Activated B cell treated with CpG ODN at 0.5 μM for 24 hours (primary cell): ENCODE data around the gene S100A6. TPM values are rescaled to one million over a fixed set of nuclear protein-coding genes. Genes with fewer than 3 reads are reported as not detected.
A peak's percentile ranks its signal among the peaks of the same experiment; 100 is the strongest.
"Not testable (repeated sequence)": the region's sequence is repeated elsewhere in the genome, so short reads cannot be mapped to it uniquely, and the experiment has no call there.

Source experiments
- ATAC-seq: fragments of 200-7000 bp; cut with Tn5 transposase; one replicate; pipeline ENCODE4 v1.10.0; 2021; ENCODE audit warnings: low read depth, mild to moderate bottlenecking, moderate library complexity
- CTCF ChIA-PET: fragments of 350-600 bp; sonication (Branson Sonifier 250); formaldehyde crosslinking; loops from one replicate; lab custom pipeline; 2021; ENCODE audit warnings: antibody characterized with exemption; lab: Charles Lee
- POLR2A ChIA-PET: fragments of 350-600 bp; sonication (Branson Sonifier 250); formaldehyde crosslinking; loops from one replicate; lab custom pipeline; 2021; ENCODE audit warnings: antibody characterized with exemption; lab: Charles Lee
- DNase-seq: peaks from one replicate; pipeline ENCODE4 v3.0.0; 2022
- H3K27ac Mint-ChIP-seq: one replicate; pipeline ENCODE4 v1.8.0; 2020; ENCODE audit warnings: mixed read lengths
- H3K27me3 Mint-ChIP-seq: one replicate; pipeline ENCODE4 v1.8.0; 2021; ENCODE audit warnings: mixed read lengths
- H3K36me3 Mint-ChIP-seq: one replicate; pipeline ENCODE4 v1.8.0; 2021; ENCODE audit warnings: low read depth, mixed read lengths
- H3K4me1 Mint-ChIP-seq: one replicate; pipeline ENCODE4 v1.8.0; 2021; ENCODE audit warnings: mixed read lengths
- H3K4me3 Mint-ChIP-seq: one replicate; pipeline ENCODE4 v1.8.0; 2020; ENCODE audit warnings: mild to moderate bottlenecking, mixed read lengths
- H3K9me3 Mint-ChIP-seq: one replicate; pipeline ENCODE4 v1.8.0; 2020; ENCODE audit warnings: mixed read lengths
- CTCF ChIP-seq: fragments of 200-600 bp; IDR thresholded peaks from one replicate; pipeline ENCODE4 v1.8.0; 2022; ENCODE audit warnings: antibody characterized with exemption, mild to moderate bottlenecking
- intact Hi-C: fragments of 100-400 bp; cut with micrococcal nuclease; formaldehyde crosslinking; loops from one replicate; pipeline ENCODE4 v1.15.1; 2024
- total RNA-seq: library from RNA; stranded (reverse); gene quantifications from 2 replicates; pipeline ENCODE4 v1.2.3, GENCODE V29; 2022

The S100A6 gene
- total RNA-seq, 1 donor from 2014 or later, result 166 TPM

- Mint-ChIP-seq H3K4me3 (no peak overlapping the region), H3K9me3 (no peaks in the 10 kb centered on the region), H3K4me1 (peaks cover 2% of the 10 kb centered on the region), H3K36me3 (no peaks in the 10 kb centered on the region), H3K27me3 (peaks cover 4% of the 10 kb centered on the region), H3K27ac (no peak overlapping the region)
- CTCF ChIA-PET, result no interaction called here
- TF ChIP-seq CTCF, result no peak
- ATAC-seq, result no peak
- DNase-seq, result no peak
- intact Hi-C loops, result no loop called here
- POLR2A ChIA-PET, result interaction anchor here (0.6 to 3.6 kb wide), 2 partner anchors 55 to 82 kb away, joined by 3 to 24 read pairs; partner anchors contain the start of gene CHTOP
Measured at GRCh38 chr1:153578490-153578889, 42.7 kb upstream of the S100A6 start.

- H3K27me3 Mint-ChIP-seq, result peaks cover 4% of the 10 kb centered on the region
- H3K27ac Mint-ChIP-seq, result no peak overlapping the region
- H3K9me3 Mint-ChIP-seq, result no peaks in the 10 kb centered on the region
- ChIA-PET CTCF (interaction anchor here (0.8 to 2.6 kb wide), 3 partner anchors 50 to 67 kb away, joined by 3 to 9 read pairs (median 6); partner anchors contain the start of genes S100A1 and S100A13), POLR2A (interaction anchor here (0.5 to 3.6 kb wide), 4 partner anchors 18 to 419 kb away, joined by 3 to 24 read pairs (median 3); partner anchors contain the start of gene CHTOP)
- H3K36me3 Mint-ChIP-seq, result no peaks in the 10 kb centered on the region
- H3K4me3 Mint-ChIP-seq, result no peak overlapping the region
- DNase-seq (no peak), ATAC-seq (no peak)
- intact Hi-C loops, result no loop called here
- H3K4me1 Mint-ChIP-seq, result peaks cover 10% of the 10 kb centered on the region
- TF ChIP-seq CTCF, result no peak
Measured at GRCh38 chr1:153577624-153578051, 41.8 kb upstream of the S100A6 start.

GRCh38 chr1:153577138-153577537 is 41.3 kb upstream of the S100A6 start:
- CTCF ChIA-PET, result interaction anchor here (0.8 to 2.6 kb wide), 3 partner anchors 50 to 67 kb away, joined by 3 to 9 read pairs (median 6); partner anchors contain the start of genes S100A1 and S100A13
- POLR2A ChIA-PET, result interaction anchor here (0.5 to 3.6 kb wide), 3 partner anchors 19 to 420 kb away, joined by 3 to 24 read pairs (median 3); partner anchors contain the start of gene CHTOP

GRCh38 chr1:153575497-153575896 is 39.7 kb upstream of the S100A6 start:
- H3K9me3 Mint-ChIP-seq, H3K4me3 Mint-ChIP-seq, DNase-seq, intact Hi-C loops, H3K36me3 Mint-ChIP-seq, H3K27ac Mint-ChIP-seq, ATAC-seq, H3K27me3 Mint-ChIP-seq: not testable (repeated sequence)
- peaks cover 14% of the 10 kb centered on the region for H3K4me1 Mint-ChIP-seq
- CTCF ChIA-PET, result interaction anchor here (1.1 to 2.6 kb wide), 2 partner anchors 52 to 58 kb away, joined by 3 to 9 read pairs; partner anchors contain the start of genes CHTOP, S100A1 and S100A13
- POLR2A ChIA-PET, result interaction anchor here (1.0 to 1.5 kb wide), 2 partner anchors 17 to 23 kb away, joined by 3 to 4 read pairs; no protein-coding TSS in a partner anchor

More at GRCh38 chr1:153577138-153577537, 41.3 kb upstream of the S100A6 start:
- Mint-ChIP-seq H3K4me3 (no peak overlapping the region), H3K27me3 (peaks cover 4% of the 10 kb centered on the region), H3K27ac (peak overlapping the region; percentile 14), H3K4me1 (peaks cover 14% of the 10 kb centered on the region), H3K9me3 (no peaks in the 10 kb centered on the region), H3K36me3 (no peaks in the 10 kb centered on the region)
- TF ChIP-seq CTCF, result no peak
- intact Hi-C loops, result no loop called here
- ATAC-seq, result no peak
- DNase-seq, result no peak

- H3K9me3 Mint-ChIP-seq, DNase-seq, H3K27me3 Mint-ChIP-seq, ATAC-seq, H3K4me3 Mint-ChIP-seq, intact Hi-C loops, POLR2A ChIA-PET, CTCF ChIA-PET, H3K27ac Mint-ChIP-seq, H3K36me3 Mint-ChIP-seq: not testable (repeated sequence)
- peaks cover 14% of the 10 kb centered on the region for H3K4me1 Mint-ChIP-seq
Measured at GRCh38 chr1:153575081-153575491, 39.3 kb upstream of the S100A6 start.

- H3K27ac Mint-ChIP-seq, result peak overlapping the region; percentile 79
- intact Hi-C loops, result loop anchor here (2.0 to 5.0 kb wide), 4 partner anchors 25 to 699 kb away; partner anchors contain the start of genes HAX1, S100A13 and SNAPIN
- POLR2A ChIA-PET, result interaction anchor here (0.6 to 4.7 kb wide), 12 partner anchors 25 to 165 kb away, joined by 3 to 65 read pairs (median 8); partner anchors contain the start of genes CHTOP, ILF2, INTS3 and S100A1
- no peak overlapping the region for H3K4me3 Mint-ChIP-seq
- TF ChIP-seq CTCF, result no peak
- no peaks in the 10 kb centered on the region for H3K36me3 Mint-ChIP-seq
- H3K4me1 Mint-ChIP-seq, result peaks cover 20% of the 10 kb centered on the region
- H3K9me3 Mint-ChIP-seq, result no peaks in the 10 kb centered on the region
- no peak for ATAC-seq
- CTCF ChIA-PET, result interaction anchor here (1.3 to 6.3 kb wide), 18 partner anchors 8 to 413 kb away, joined by 4 to 119 read pairs (median 10); partner anchors contain the start of genes CHTOP, ILF2, NPR1 and RAB13
- DNase-seq, result no peak
- H3K27me3 Mint-ChIP-seq, result peaks cover 10% of the 10 kb centered on the region
Measured at GRCh38 chr1:153573351-153573750, 37.6 kb upstream of the S100A6 start.
